H9 (cell line): ENCODE results near the gene ETNK2. TPM values are rescaled to one million over a fixed set of nuclear protein-coding genes. Genes with fewer than 3 reads are reported as not detected.

Source experiments
- DNase-seq: peaks from one replicate; pipeline ENCODE4 v3.0.0-alpha.2; 2017
- H2AFZ ChIP-seq: one replicate; pipeline ENCODE4 v1.6.1; 2013; ENCODE audit warnings: mild to moderate bottlenecking, low read length, control low read depth, moderate library complexity
- H2AK5ac ChIP-seq: 2 replicates; pipeline ENCODE4 v1.6.1; 2013; ENCODE audit warnings: low read length, control low read depth, mixed read lengths; ENCODE audit not compliant: insufficient read length
- H2BK120ac ChIP-seq: one replicate; pipeline ENCODE4 v1.6.1; 2013; ENCODE audit warnings: low read depth, mild to moderate bottlenecking, low read length, control low read depth, inconsistent platforms; ENCODE audit not compliant: poor library complexity, severe bottlenecking
- H2BK12ac ChIP-seq: 2 replicates; pipeline ENCODE4 v1.6.1; 2013; ENCODE audit warnings: low read length, control low read depth, mixed read lengths, low read depth; ENCODE audit not compliant: insufficient read length
- H2BK15ac ChIP-seq: 2 replicates; pipeline ENCODE4 v1.6.1; 2013; ENCODE audit warnings: low read depth, low read length, control low read depth
- H2BK20ac ChIP-seq: one replicate; pipeline ENCODE4 v1.6.1; 2013; ENCODE audit warnings: low read depth, mild to moderate bottlenecking, low read length, control low read depth, inconsistent platforms; ENCODE audit not compliant: poor library complexity, severe bottlenecking
- H2BK5ac ChIP-seq: 2 replicates; pipeline ENCODE4 v1.6.1; 2013; ENCODE audit warnings: low read length, control low read depth, mixed read lengths; ENCODE audit not compliant: insufficient read length
- H3K14ac ChIP-seq: 2 replicates; pipeline ENCODE4 v1.6.1; 2013; ENCODE audit warnings: low read length, control low read depth; ENCODE audit not compliant: insufficient read depth
- H3K18ac ChIP-seq: 2 replicates; pipeline ENCODE4 v1.6.1; 2013; ENCODE audit warnings: low read depth, mild to moderate bottlenecking, mixed read lengths, low read length, control low read depth; ENCODE audit not compliant: insufficient read length
- H3K23ac ChIP-seq: 2 replicates; pipeline ENCODE4 v1.6.1; 2013; ENCODE audit warnings: low read length, control low read depth, mixed read lengths, low read depth; ENCODE audit not compliant: insufficient read length
- H3K23me2 ChIP-seq: 2 replicates; pipeline ENCODE4 v1.6.1; 2013; ENCODE audit warnings: low read depth, mild to moderate bottlenecking, mixed read lengths, low read length, control low read depth; ENCODE audit not compliant: insufficient read length, poor library complexity, severe bottlenecking
- H3K27ac ChIP-seq: 2 replicates; pipeline ENCODE4 v1.5.1; 2013; ENCODE audit warnings: low read length, control low read depth, mixed read lengths, low read depth; ENCODE audit not compliant: insufficient read length
- H3K27me3 ChIP-seq: 2 replicates; pipeline ENCODE4 v1.6.1; 2013; ENCODE audit warnings: low read length, control low read depth, inconsistent platforms; ENCODE audit not compliant: insufficient read depth
- H3K4ac ChIP-seq: 2 replicates; pipeline ENCODE4 v1.6.1; 2013; ENCODE audit warnings: low read depth, mild to moderate bottlenecking, control low read depth, inconsistent platforms, low read length, moderate library complexity
- H3K4me1 ChIP-seq: 2 replicates; pipeline ENCODE4 v1.6.1; 2013; ENCODE audit warnings: low read length, control low read depth, inconsistent platforms; ENCODE audit not compliant: insufficient read depth
- H3K4me2 ChIP-seq: 2 replicates; pipeline ENCODE4 v1.6.1; 2013; ENCODE audit warnings: low read length, control low read depth, mixed read lengths; ENCODE audit not compliant: insufficient read length, insufficient read depth
- H3K56ac ChIP-seq: 2 replicates; pipeline ENCODE4 v1.6.1; 2013; ENCODE audit warnings: low read depth, mild to moderate bottlenecking, mixed read lengths, low read length, control low read depth; ENCODE audit not compliant: insufficient read length
- H3K79me1 ChIP-seq: 2 replicates; pipeline ENCODE4 v1.6.1; 2013; ENCODE audit warnings: low read depth, mild to moderate bottlenecking, moderate library complexity, low read length, control low read depth, inconsistent platforms; ENCODE audit not compliant: insufficient read depth, poor library complexity, severe bottlenecking
- H3K79me2 ChIP-seq: 2 replicates; pipeline ENCODE4 v1.6.1; 2013; ENCODE audit warnings: low read length, control low read depth, inconsistent platforms; ENCODE audit not compliant: insufficient read depth
- H3K9ac ChIP-seq: 2 replicates; pipeline ENCODE4 v1.6.1; 2013; ENCODE audit warnings: low read length, control low read depth, mixed read lengths; ENCODE audit not compliant: insufficient read length; ENCODE audit errors: extremely low read depth
- H3K9me3 ChIP-seq: one replicate; pipeline ENCODE4 v1.6.1; 2013; ENCODE audit warnings: low read depth, low read length, inconsistent platforms; ENCODE audit not compliant: control insufficient read depth
- H3T11ph ChIP-seq: one replicate; pipeline ENCODE4 v1.6.1; 2013; ENCODE audit warnings: mild to moderate bottlenecking, low read length, control low read depth, inconsistent platforms
- H4K20me1 ChIP-seq: one replicate; pipeline ENCODE4 v1.6.1; 2013; ENCODE audit not compliant: control insufficient read depth, insufficient read length, insufficient read depth
- H4K5ac ChIP-seq: 2 replicates; pipeline ENCODE4 v1.6.1; 2013; ENCODE audit warnings: low read depth, mild to moderate bottlenecking, mixed read lengths, low read length, control low read depth; ENCODE audit not compliant: insufficient read length
- H4K8ac ChIP-seq: replicated peaks from 2 replicates; pipeline ENCODE4 v1.6.1; 2013; ENCODE audit warnings: low read length, control low read depth, mixed read lengths, low read depth; ENCODE audit not compliant: insufficient read length
- H4K91ac ChIP-seq: 2 replicates; pipeline ENCODE4 v1.6.1; 2013; ENCODE audit warnings: low read depth, mild to moderate bottlenecking, moderate library complexity, mixed read lengths, low read length, control low read depth; ENCODE audit not compliant: insufficient read length
- H3K27ac Mint-ChIP-seq, 3 experiments: 2 replicates in 2 of 3; 3 replicates in 1 of 3; pipeline ENCODE4 v1.8.0; 2020 to 2021; ENCODE audit warnings: mixed read lengths in 3 of 3, mild to moderate bottlenecking in 1 of 3, moderate library complexity in 1 of 3
- H3K27me3 Mint-ChIP-seq: 2 replicates; pipeline ENCODE4 v1.8.0; 2021; ENCODE audit warnings: low read depth, mild to moderate bottlenecking, moderate library complexity, mixed read lengths
- H3K36me3 Mint-ChIP-seq, 3 experiments: 2 replicates in 2 of 3; 3 replicates in 1 of 3; pipeline ENCODE4 v1.8.0; 2020 to 2021; ENCODE audit warnings: low read depth in 3 of 3, mixed read lengths in 3 of 3; ENCODE audit not compliant: insufficient read depth in 1 of 3
- H3K4me1 Mint-ChIP-seq, 2 experiments: 2 replicates each; pipeline ENCODE4 v1.8.0; 2020; ENCODE audit warnings: mixed read lengths in 2 of 2
- H3K4me3 Mint-ChIP-seq, 2 experiments: 2 replicates in 1 of 2; 3 replicates in 1 of 2; pipeline ENCODE4 v1.8.0; 2020 to 2021; ENCODE audit warnings: mild to moderate bottlenecking in 2 of 2, mixed read lengths in 2 of 2, moderate library complexity in 1 of 2
- H3K9me3 Mint-ChIP-seq, 2 experiments: 2 replicates in 1 of 2; 3 replicates in 1 of 2; pipeline ENCODE4 v1.8.0; 2020; ENCODE audit warnings: mild to moderate bottlenecking in 2 of 2, mixed read lengths in 2 of 2, moderate library complexity in 1 of 2
- WGBS: extraction: QIAGEN DNeasy Blood & Tissue Kit; methylation state at CpG from one replicate; pipeline ENCODE4 v1.1.7; 2013; ENCODE audit warnings: missing lambda C conversion rate, low lambda C conversion rate, mixed read lengths; ENCODE audit not compliant: insufficient read length; ENCODE audit errors: extremely low coverage; 5-methylcytosine and 5-hydroxymethylcytosine counted together
- total RNA-seq: library from RNA; stranded (reverse); gene quantifications from 2 replicates; pipeline ENCODE4 v1.2.1, GENCODE V29; 2021
- TF ChIP-seq, protein P1 (sequence below): fragments of 200-600 bp; sonication (generic); conservative IDR thresholded peaks from 3 replicates; pipeline ENCODE4 v1.8.0; 2021; ENCODE audit warnings: antibody characterized with exemption, mild to moderate bottlenecking

The ETNK2 gene
- total RNA-seq, 1 experiment from 2014 or later, result 17.6 TPM

DNA sequence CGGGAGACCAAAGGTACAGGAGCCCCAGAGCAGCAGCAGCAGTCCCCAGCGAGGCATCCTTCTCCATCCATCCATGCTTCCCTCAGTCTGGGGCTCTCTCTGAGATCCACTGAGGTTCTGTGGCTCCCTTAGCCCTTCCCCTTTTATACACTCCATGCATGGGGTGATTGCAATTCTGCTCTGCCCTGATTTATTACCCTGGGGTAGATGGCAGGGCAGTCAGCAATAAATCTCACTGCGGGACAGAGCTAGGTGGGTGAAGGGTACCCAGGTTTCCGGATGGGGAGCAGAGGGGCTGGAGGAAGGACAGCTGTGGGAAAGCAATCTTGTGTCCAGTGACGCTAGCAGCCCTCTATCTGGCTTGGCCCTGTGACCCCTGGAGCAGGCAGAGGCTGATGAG is 14.4 kb upstream of the ETNK2 start, which contains the start of gene REN:
Gene REN, minus strand, starts transcription at position 119 of the 400 bp plus-strand sequence. Its CDS starts 44 bp downstream, at position 75.
- Mint-ChIP-seq H3K9me3 (peaks cover 28 to 32% of the 10 kb centered on the region in 2 experiments), H3K27ac (no peak within 1 kb of the TSS; a peak in 1 of 7 replicates), H3K27me3 (peaks cover 20% of the 10 kb centered on the region), H3K4me3 (no peak within 1 kb of the TSS), H3K36me3 (peaks cover 0 to 15% (median 5%) of the 10 kb centered on the region in 3 experiments; a peak in 5 of 7 replicates), H3K4me1 (peaks cover 0 to 2% of the 10 kb centered on the region in 2 experiments; a peak in 2 of 4 replicates)
- no peak within 1 kb of the TSS for H2AK5ac ChIP-seq
- H3T11ph ChIP-seq, result no peak within 1 kb of the TSS
- no peak within 1 kb of the TSS for H4K5ac ChIP-seq
- H2BK120ac ChIP-seq, result no peak within 1 kb of the TSS
- no peak within 1 kb of the TSS for H2BK20ac ChIP-seq
- no peak within 1 kb of the TSS for H3K27ac ChIP-seq
- H2AFZ ChIP-seq, result no peak within 1 kb of the TSS
- no peaks in the 10 kb centered on the region for H3K23me2 ChIP-seq
- no peak within 1 kb of the TSS for H2BK5ac ChIP-seq
- no peak within 1 kb of the TSS for H3K9ac ChIP-seq
- H3K56ac ChIP-seq, result no peak within 1 kb of the TSS
- no peaks in the 10 kb centered on the region for H3K79me1 ChIP-seq
- H3K79me2 ChIP-seq, result no peaks in the 10 kb centered on the region
- H3K4me2 ChIP-seq, result no peak within 1 kb of the TSS
- peaks cover 21% of the 10 kb centered on the region for H3K9me3 ChIP-seq
- no peak within 1 kb of the TSS for H4K91ac ChIP-seq
- no peak within 1 kb of the TSS for H2BK12ac ChIP-seq
- no peak within 1 kb of the TSS for H3K14ac ChIP-seq
- WGBS, result no CpG with 5 or more reads among the region's 5 CpGs
- DNase-seq, result no peak
- H3K4me1 ChIP-seq, result no peaks in the 10 kb centered on the region
- H4K20me1 ChIP-seq, result no peaks in the 10 kb centered on the region
- H3K23ac ChIP-seq, result no peak within 1 kb of the TSS
- no peak within 1 kb of the TSS for H4K8ac ChIP-seq
- no peak within 1 kb of the TSS for H3K18ac ChIP-seq
- no peak within 1 kb of the TSS for H3K4ac ChIP-seq
- no peak within 1 kb of the TSS for H2BK15ac ChIP-seq
- TF ChIP-seq, protein P1, sequence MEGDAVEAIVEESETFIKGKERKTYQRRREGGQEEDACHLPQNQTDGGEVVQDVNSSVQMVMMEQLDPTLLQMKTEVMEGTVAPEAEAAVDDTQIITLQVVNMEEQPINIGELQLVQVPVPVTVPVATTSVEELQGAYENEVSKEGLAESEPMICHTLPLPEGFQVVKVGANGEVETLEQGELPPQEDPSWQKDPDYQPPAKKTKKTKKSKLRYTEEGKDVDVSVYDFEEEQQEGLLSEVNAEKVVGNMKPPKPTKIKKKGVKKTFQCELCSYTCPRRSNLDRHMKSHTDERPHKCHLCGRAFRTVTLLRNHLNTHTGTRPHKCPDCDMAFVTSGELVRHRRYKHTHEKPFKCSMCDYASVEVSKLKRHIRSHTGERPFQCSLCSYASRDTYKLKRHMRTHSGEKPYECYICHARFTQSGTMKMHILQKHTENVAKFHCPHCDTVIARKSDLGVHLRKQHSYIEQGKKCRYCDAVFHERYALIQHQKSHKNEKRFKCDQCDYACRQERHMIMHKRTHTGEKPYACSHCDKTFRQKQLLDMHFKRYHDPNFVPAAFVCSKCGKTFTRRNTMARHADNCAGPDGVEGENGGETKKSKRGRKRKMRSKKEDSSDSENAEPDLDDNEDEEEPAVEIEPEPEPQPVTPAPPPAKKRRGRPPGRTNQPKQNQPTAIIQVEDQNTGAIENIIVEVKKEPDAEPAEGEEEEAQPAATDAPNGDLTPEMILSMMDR, result no peak
- no peaks in the 10 kb centered on the region for H3K27me3 ChIP-seq
